ENCODE results near the gene SYNGR4.

SYNGR4 gene

GRCh38 chr19:48341515-48342413 is 22.4 kb upstream of the SYNGR4 start:
- DNase-seq (ENCODE audit: low read depth): no peak

DNA sequence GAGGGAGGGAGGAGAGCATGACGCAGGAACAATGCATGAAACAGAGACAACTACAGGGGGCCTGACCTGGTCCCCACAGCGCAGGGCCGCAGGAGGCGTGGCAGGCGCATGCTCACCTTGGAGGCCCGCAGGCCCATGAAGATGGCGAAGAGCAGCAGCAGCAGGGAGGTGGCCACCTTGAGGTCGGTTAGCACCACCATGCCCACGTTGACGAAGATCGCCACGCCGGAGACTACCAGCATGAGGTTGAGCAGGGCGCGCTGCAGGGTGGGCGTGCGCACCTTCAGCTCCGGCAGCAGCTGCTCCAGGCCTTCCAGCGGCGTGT is 21.8 kb upstream of the SYNGR4 start:
- no peak for DNase-seq (ENCODE audit: low read depth)

GRCh38 chr19:48342841-48343540 is 21.2 kb upstream of the SYNGR4 start:
- no peak for DNase-seq (ENCODE audit: low read depth)

DNA sequence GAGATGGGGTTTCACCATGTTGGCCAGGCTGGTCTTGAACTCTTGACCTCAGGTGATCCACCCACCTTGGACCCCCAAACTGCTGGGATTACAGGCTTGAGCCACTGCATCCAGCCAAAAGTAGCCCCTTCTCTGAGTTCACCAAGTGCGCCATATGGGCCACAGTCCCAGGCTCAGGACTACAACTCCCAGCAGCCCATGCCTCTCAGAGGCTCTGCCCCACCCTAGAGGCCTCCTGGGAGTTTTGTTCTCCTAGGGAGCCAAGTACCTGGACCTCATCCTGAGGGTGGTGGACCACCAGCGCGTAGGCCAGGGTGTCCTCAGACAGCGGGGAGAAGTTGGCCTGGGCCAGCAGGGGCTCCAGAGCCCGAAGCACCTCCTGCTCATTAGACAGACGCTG is 19.3 kb upstream of the SYNGR4 start:
- DNase-seq (ENCODE audit: low read depth): no peak

DNA sequence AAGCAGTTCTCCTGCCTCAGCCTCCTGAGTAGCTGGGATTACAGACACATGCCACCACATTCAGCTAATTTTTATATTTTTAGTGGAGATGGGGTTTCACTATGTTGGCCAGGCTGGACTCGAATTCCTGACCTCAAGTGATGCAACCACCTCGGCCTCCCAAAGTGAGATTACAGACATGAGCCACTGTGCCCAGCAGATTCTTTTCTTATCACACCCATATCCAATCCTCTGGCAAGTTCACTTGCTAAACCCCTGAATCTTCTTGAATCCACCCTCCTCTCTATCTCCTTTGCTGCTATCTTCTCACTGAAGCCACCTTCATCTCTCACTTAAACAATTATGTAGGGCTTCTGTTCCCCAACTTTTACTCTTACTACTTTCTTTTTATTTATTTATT is 18.0 kb upstream of the SYNGR4 start:
- DNase-seq (ENCODE audit: low read depth): no peak

GRCh38 chr19:48348045-48348444 is 16.1 kb upstream of the SYNGR4 start:
- no peak for DNase-seq (ENCODE audit: low read depth)

GRCh38 chr19:48348737-48349136 is 15.4 kb upstream of the SYNGR4 start:
- DNase-seq (ENCODE audit: low read depth): no peak

DNA sequence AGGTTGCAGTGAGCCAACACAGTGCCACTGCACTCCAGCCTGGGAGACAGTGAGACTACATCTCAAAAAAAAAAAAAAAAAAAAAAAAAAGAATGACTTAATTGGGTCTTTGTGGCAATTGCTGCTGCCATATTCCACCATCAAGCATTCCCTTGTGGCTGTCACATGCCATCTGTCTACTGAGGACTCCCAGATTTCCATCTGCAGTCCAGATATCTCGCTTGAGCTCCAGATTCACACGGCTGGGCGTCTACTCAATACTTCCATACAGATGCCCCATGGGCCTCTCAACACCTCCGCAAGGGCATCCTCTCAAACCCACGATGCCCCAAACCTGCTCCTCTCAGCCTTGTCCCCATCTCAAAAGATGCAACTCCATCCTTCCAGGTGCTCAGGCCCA is 13.3 kb upstream of the SYNGR4 start:
- no peak for DNase-seq (ENCODE audit: low read depth)

DNA sequence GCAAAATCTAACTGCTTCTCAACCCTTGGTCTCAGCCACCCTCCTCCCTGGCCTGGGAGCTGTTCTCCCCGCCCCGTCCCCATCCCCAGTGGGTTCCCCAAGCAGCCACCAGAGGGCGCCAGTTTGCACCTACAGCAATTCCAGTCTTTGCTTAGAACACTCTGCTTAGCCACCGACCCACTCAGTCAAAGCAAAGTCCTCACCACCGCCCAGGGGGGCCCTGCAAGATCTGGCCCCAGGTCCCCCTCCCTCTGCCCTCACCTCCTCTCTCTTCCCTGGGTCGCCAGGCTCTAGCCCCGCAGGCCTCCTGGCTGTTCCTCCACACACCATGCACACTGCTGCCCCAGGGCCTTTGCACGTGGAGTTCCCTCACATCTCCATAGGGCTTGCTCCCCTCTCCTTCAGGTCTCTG is 12.8 kb upstream of the SYNGR4 start:
- no peak for DNase-seq (ENCODE audit: low read depth)

DNA sequence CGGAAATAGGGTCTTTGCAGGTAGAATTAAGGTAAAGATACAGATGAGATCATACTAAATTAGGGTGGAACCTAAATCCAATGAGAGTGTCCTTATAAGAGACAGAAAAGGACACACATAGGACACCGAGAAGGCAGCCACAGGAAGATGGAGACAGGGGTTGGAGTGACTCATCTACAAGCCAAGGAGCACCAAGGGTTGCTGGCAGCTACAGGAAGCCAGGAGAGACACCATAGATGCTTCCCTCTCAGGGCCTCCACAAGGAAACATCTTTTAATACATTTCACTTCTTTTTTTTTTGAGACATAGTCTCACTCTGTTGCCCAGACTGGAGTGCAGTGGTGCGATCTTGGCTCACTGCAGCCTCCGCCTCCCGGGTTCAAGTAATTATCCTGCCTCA is 10.5 kb upstream of the SYNGR4 start:
- DNase-seq (ENCODE audit: low read depth): no peak

DNA sequence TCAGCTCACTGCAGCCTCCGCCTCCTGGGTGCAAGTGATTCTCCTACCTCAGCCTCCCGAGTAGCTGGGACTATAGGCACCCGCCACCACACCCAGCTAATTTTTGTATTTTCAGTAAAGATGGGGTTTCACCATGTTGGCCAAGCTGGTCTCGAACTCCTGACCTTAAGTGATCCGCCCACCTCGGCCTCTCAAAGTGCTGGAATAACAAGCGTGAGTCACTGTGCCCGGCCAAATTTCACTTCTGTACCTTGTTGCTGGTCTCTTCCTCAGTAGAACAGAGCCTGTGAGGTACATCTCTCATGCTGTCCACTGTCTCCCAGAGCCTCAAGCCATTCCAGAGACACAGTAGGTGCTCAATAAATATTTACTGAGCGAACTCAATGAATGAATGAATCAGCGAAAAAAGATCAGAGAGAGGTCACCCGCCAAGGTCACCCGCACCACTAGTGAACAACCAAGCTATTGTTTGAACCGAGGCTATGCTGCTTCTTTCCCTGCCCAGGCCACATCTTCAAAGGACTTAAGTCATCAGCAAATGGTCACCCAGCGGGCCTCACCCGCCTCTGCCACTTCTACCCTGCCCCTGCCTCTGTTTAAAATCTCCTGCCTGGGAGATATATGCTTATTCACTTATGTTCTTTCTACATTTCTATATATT is 9.7 kb upstream of the SYNGR4 start:
- DNase-seq (ENCODE audit: low read depth): no peak

- DNase-seq (ENCODE audit: low read depth): no peak
Observed at GRCh38 chr19:48355365-48355954, 8.7 kb upstream of the SYNGR4 start.

DNA sequence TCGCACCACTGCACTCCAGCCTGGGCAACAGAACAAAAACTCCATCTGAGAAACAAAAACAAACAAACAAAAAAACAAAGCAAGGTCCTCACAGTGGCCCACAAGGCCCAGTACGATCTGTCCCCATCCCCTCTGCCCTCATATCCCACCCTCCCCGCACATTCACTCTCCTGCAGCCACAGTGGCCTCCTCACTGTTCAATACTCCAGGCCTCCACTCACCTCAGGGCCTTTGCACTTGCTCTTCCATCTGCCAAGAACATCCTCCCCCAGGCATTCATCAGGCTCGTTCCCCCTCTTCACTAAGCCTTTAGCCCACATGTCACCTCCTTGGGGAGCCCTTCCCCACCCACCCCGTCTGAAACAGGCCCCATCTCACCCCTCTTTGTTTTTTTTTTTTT is 5.0 kb upstream of the SYNGR4 start:
- no peak for DNase-seq (ENCODE audit: low read depth)

DNA sequence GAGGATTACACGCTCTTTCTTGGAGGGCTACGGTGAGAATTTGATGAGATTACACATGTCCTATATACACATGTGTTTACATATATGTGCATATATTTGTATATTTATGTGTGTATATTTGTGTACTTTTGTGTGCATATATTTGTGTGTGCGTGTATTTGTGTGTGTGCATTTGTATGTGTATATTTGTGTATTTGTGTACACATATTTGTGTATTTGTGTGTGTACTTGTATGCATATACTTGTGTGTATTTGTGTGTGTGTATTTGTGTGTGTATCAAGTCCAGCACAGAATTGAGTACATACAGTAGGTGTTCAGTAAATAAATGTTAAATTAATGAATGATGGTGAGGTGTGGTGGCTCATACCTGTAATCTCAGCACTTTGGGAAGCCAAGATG is 2.3 kb upstream of the SYNGR4 start:
- DNase-seq (ENCODE audit: low read depth): no peak

GRCh38 chr19:48362716-48363499 is 1.3 kb upstream of the SYNGR4 start:
- peak; percentile 74 for DNase-seq (ENCODE audit: low read depth)

DNA sequence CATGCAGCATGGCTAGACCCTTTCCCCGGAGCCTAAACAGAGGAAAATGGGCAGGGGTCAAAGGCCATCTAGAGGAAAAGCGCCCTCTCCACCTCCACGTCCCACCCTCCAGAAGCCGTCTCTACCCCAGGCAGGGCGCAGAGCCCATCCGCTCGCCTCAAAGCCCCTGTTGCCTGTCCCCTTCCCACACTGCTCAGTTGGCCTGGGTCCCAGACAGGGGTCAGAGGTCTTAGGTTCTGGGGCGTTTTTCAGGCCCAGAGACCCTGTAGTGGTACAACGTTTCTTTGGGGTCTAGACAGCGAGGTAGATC is 712 bp upstream of the SYNGR4 start:
- no peak for DNase-seq (ENCODE audit: low read depth)

DNA sequence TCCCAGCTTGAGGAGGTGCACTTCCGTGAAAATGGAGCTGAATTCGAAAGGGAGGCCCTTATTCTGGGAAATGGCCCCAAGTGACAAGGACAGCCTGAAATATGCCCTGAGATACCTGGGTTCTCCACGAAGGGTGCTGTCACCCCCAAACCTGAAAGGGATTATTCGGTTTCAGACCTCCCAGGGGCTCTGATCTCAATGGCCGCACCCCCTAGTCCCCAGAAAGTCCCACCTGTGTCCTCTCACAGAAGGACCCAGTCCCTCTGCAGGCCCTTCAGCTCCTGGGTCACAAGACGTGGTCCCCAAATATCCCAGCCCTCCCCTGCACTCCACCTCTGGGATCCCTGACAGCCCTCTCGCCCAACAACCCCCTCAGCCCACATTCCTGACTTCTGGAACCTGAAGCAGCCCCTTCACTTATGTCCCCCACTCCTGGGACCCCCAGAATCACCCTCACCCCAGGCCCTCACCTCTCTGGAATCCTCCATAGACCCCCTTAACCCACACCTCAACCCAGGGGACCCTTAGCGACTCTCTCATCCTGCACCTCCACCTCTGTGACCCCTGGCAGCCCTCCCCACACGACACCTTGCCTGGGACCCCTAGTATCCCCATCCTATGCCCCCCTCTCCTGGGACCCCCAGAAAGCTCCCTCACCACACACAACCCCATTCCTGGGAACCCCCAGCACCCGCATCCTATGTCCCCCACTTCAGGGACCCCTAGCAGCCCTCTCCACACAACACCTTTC is 606 bp downstream of the SYNGR4 start:
- no peak for DNase-seq (ENCODE audit: low read depth)

- no peak for DNase-seq (ENCODE audit: low read depth)
Observed at GRCh38 chr19:48365602-48366001, 1.4 kb downstream of the SYNGR4 start.

DNA sequence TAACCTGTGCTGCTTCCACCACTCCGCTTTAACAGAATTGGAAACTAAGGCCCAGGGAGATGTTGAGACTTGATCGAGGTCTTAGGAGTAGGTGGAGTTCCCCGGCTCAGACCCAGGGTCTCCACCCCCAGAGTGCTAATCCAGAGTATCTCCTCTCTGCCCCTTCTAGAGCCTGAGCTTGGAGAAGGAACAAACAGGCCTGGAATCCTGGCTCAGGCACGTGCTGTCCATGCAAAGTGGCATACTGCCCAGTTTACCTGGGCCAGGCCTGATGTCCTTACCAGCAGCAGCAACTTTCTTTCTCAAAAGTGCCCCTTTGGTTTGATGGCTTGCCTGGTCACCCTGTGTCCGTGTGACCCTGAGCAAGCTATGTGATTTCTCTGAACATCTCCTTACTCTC is 3.7 kb downstream of the SYNGR4 start:
- DNase-seq (ENCODE audit: low read depth): no peak

DNA sequence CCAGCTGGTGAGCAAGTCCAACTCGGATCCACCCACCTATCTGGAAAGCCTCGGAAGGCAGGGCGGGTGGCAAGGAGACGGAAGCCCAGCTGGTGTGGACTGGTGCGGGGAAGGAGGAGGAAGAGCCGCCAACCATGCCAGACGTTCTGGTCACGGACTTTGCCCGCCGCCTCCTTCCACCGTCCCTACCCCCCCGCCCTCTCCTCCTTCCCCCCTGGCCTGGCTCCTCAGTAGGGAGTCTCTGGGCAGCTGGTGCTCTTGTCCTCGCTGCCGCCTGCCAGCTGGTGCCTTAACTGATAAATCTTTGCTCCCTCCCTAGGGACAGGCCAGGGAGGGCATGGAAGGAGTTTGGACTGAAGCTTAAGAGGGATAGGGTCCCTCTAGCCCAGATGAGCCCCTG is 4.8 kb downstream of the SYNGR4 start:
- no peak for DNase-seq (ENCODE audit: low read depth)

DNA sequence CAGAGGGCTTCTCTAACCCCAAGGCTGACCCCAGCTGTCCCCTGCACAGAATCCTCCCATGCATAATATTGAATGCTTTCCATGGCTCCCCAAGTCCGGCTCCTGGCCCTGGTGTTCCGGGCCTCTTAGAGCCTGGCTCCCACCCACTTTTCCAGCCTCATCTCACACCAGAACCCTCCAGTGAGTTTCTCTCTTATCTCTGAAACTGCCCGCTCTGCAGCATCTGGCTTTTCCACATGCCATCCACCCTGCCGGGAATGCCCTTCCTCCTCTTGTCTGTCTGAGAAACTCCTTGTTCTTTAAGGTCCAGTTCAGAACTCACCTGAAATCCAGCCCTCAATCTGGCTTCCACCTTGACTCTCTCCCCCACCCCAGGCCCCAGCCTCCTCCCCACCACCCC is 6.8 kb downstream of the SYNGR4 start:
- DNase-seq (ENCODE audit: low read depth): no peak

All from non-pigmented ciliary epithelial cell (primary cell).